NCI-H524 treated with DMSO at 0.1 percent for 48 hours (cell line): ENCODE results near the gene LHCGR.
"Not testable (repeated sequence)": the region's sequence is repeated elsewhere in the genome, so short reads cannot be mapped to it uniquely, and the experiment has no call there.

Experiments
- DNase-seq: peaks from one replicate; lab custom pipeline; 2025; lab: John Stamatoyannopoulos, UW

Gene LHCGR

DNA sequence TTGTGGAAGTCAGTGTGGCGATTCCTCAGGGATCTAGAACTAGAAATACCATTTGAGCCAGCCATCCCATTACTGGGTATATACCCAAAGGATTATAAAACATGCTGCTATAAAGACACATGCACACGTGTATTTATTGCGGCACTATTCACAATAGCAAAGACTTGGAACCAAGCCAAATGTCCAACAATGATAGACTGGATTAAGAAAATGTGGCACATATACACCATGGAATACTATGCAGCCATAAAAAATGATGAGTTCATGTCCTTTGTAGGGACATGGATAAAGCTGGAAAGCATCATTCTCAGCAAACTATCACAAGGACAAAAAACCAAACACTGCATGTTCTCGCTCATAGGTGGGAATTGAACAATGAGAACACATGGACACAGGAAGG is 16.3 kb downstream of the LHCGR start:
- not testable (repeated sequence) for DNase-seq

DNA sequence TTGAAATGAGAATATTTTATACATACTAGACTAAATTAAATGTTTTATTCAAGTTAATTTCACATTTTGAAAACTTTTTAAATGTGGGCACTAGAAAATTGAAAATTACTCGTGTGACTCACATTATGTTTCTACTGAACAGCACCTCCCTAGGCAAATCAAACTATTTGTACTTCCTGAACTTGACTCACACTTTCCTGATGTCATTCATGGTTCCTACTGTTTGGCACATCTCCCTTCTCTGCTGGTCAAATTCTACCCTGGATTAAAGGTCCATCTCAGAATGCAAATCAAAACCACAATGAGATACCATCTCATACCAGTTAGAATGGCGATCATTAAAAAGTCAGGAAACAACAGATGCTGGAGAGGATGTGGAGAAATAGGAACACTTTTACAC is 16.7 kb downstream of the LHCGR start:
- DNase-seq = no peak

GRCh38 chr2:48736251-48736650 is 19.3 kb downstream of the LHCGR start:
- no peak for DNase-seq

- DNase-seq = no peak
Measured at GRCh38 chr2:48734576-48735303, 20.8 kb downstream of the LHCGR start.

- no peak for DNase-seq
Measured at GRCh38 chr2:48733067-48733503, 22.4 kb downstream of the LHCGR start.

DNA sequence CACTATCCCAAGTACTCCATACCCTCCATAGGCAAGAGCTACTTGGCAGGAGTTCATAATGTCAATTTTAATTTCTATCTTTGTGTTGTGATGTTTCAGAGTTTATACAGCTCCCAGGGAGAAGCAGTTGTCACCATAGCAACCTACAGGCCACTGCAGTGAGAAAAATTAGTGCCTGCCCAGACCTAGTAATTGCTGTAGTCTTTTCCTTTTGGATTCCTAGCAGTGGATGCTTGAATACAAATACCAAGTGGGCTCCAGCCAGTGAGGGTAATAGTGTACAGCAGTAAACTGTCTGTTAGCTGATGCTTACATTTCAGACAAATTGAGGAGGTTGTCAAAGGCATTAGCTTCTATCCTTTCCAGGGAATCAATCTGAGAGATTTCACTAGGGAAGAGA is 26.7 kb downstream of the LHCGR start:
- no peak for DNase-seq

- DNase-seq = no peak
Measured at GRCh38 chr2:48728295-48728694, 27.2 kb downstream of the LHCGR start.

DNA sequence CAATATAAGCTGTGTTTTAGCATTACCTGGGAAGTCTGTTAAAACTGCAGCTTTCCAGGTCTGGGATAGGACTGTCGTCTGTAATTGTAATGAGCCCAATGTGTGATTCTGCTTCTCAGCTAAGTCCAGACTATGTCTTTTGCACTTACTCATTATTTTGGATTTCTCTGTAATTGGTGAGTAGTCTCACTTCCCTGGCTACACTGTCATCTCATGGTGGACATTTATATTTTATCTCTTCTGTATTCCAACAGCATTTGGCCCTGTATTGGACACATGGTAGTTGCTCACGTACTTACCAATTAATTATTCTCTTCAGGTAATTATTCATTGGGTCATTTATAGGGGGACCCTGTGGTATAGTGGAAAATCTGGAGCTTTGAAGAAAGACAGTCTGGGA is 28.0 kb downstream of the LHCGR start:
- no peak for DNase-seq

DNA sequence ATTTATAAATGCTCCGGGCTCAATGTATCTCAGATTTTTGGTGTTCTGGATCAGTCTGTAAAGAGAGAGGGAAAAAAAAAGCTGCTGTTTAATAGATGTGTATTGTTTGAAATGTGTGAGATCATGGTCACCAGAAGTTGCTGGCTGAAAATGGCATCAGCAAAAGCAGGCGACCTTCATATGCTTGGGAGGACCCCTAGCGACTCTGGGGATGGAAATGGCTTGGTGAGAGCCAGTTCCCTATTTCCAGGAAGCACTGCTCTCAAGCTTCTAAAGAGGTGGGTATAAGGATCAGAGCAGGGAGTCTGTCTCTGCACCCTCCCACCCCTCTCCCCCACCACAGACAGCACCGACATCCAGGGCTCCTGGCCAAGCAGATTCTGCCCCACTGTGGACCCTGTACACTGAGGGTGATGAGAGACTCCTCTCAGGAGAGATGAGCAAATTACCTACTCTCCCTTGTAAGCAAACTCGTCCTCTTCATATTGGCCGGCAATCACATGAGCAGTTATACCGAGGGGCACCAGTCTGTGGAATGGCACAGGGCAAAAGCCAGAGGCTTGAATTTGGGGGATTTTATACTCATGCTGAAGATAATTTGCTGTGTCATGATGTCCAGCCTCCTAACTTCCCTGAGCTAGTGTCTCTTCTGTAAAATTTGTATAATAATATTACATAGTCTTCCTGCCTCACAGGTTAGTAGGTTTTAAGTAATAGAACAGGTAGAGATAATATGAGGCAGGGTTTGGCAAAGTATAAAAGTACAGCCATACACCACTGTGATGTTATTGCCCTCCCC is 29.6 kb downstream of the LHCGR start:
- no peak for DNase-seq

DNA sequence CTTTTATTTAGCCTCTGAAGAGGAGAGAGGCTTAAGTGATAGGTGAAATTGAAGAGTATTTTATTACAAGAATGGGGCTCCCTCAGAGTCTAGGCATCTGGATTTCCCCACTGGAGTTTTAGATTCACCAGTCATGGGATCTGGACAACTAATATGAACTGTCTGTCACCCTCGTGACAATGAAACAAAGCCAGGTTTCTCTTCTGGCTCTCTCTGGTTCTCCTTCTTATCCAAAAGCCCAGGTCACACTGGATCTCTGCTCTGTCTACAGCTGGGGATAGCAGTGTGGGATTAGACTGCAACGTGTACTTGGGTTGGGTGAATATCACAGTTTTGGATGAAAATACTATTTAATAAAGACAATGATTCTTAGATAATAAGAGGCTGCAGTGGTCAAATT is 31.2 kb downstream of the LHCGR start:
- no peak for DNase-seq

DNA sequence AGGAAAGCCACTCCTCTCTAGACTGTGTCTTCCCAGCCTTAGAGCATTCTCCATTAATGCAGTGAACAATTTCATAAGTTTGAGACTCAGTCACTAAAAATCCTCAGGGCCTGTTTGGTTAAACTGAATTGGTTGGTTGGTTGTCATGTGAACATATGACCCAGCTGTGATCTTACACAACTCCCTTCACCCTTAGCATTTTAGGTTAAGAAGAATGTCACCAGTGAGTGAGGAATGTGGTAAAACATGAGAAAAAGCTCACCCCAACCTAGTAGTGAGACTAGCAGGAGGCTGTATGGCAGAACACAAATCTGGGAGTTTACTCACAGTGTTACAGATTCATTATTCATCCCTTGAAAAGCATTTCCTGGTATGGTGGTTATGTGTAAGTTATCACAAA is 32.4 kb downstream of the LHCGR start:
- no peak for DNase-seq

- DNase-seq = no peak
Measured at GRCh38 chr2:48722391-48722790, 33.1 kb downstream of the LHCGR start.

GRCh38 chr2:48721158-48721557 is 34.4 kb downstream of the LHCGR start:
- no peak for DNase-seq

DNA sequence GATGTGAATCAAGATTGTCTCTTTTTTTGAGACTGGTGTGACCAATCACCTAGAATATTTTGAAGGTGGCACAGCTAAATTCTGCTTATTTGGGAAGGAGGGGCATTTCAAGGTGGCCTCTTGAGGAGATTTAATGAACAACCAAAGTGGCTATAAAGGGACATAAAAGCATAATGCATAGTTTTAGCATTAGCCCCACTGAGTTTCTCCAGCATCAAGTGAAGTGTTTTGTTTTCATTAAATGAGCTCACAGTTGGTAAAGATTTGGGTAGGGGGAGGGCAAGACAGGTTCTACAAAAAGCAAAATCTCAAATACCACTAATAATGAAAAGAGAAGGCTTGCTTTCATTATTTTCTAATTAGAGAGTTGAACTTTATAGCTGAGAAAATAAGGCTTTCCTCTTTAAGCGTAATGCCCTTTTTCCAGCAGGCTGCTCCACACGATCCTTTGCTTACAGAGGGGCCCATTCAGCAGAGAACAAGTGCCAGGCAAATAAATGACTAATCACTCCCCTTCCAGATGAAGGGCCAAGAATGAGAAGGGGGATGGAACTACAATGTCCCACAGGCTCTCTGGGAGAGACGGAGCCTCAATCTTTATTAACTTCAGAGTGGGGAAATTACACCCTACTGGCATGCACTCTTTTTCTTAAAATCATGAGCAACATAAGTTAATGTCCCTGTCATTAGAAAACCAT is 35.9 kb downstream of the LHCGR start:
- no peak for DNase-seq

GRCh38 chr2:48717846-48718245 is 37.7 kb downstream of the LHCGR start:
- DNase-seq = no peak

GRCh38 chr2:48715956-48716355 is 39.6 kb downstream of the LHCGR start:
- peak; percentile 21 for DNase-seq

DNA sequence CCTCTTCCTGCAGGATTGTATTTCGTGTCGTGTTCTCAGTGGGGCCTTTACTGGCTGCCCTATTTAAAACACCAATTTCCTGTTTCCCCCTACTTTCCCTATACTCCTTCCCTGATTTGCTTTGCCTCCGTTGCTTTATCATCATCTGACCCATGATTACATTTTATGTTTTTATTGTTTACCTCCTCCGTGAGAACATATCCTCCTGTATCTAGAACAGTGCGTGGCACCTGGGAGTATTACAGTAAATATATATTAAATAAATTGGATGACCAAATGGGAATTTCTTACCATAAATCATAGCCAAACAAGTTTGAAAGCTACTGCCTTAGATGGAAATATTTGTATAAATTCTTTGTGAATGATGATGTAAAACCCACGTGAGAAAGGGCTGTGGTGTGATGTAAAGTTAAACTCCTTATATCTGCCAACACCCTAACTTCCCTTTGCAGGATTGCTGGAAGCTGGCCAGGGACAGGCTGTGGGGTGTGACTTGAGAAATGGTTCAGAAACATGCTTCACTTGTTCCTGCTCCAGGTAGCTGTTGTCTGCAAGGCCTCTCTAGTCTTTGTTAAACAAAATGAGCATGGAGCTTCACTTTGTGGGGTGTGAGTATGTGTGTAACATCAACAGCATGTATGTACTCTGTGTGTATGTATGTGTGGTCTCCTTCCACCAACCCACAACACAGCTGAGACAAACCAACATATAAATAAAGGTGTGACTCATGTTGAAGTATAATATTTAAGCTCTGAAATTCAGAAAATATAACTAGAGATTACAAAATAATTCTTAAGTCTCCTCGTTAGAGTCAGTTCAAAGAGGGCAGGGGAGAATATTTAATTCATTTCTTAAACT is 40.3 kb downstream of the LHCGR start:
- DNase-seq = no peak

GRCh38 chr2:48714245-48714644 is 41.3 kb downstream of the LHCGR start:
- no peak for DNase-seq

DNA sequence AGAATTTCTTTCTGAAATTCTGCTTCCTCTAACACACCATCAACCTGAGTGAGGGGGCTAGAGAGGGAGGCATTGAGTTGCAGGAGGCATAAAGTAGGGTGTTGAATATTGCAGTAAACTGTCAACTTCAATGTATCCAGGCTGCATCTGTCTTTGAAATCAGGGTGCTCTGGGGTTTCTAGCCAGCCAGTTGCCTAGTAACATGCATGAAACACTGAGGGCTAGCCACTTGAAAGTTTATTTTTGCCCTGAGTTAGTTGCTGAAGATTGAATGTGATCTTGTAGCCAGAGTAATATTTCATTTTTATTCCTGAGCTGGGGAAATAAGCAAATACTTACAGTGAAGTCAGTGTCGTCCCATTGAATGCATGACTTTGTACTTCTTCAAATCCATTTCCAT is 41.9 kb downstream of the LHCGR start:
- DNase-seq = no peak

DNA sequence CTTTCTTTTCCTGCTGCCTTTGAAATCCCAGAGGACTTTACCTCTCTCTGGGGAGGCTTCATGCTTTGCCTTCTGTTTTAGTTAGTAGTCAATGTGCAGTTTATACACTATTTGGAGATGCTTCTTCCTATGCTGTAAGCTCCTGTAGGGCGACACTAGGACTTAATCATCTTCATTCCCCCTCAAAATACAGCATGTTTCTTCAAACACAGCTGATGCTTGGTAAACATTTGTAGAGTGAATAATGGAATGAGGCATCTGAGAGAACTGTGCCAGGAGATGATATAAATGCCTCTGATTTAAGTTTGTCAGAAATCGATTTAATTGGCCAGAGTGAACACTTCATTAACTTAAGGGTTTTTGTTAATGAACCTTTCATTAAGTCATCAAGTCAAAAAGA is 43.4 kb downstream of the LHCGR start:
- no peak for DNase-seq

- DNase-seq = no peak
Measured at GRCh38 chr2:48711343-48711742, 44.2 kb downstream of the LHCGR start.
